K562 (cell line): ENCODE measurements around the gene TPGS1. TPM values are rescaled to one million over a fixed set of nuclear protein-coding genes. Genes with fewer than 3 reads are reported as not detected.

ENCODE experiments used
- ATAC-seq: fragments of 200-7000 bp; cut with Tn5 transposase; 3 replicates; pipeline ENCODE4 v1.9.1; 2020; ENCODE audit warnings: moderate library complexity
- BruUV-seq: library from RNA; stranded (reverse); fragments of 400-500 nt; replicated peaks from 2 replicates; lab custom pipeline; 2021; lab: Mats Ljungman, UMichigan
- CTCF ChIA-PET: fragments of 300-600 bp; formaldehyde crosslinking; extraction: SDS; loops from one replicate; lab custom pipeline; 2021; ENCODE audit warnings: low intra/inter-chr PET ratio; lab: Yijun Ruan, JAX
- POLR2A ChIA-PET: fragments of 300-600, 350-650 bp; sonication (Branson Sonifier 250); formaldehyde crosslinking; extraction: SDS; loops from one replicate; lab custom pipeline; 2021; ENCODE audit warnings: antibody characterized with exemption, inconsistent platforms; lab: Yijun Ruan, JAX
- DNase-seq, 4 experiments: peaks; one replicate each; pipeline versions ENCODE4 v3.0.0 to v3.0.0-alpha.2; 2011 to 2018; ENCODE audit warnings: low spot score in 3 of 4, mixed read lengths in 3 of 4; ENCODE audit errors: extremely low read depth in 1 of 4
- FAIRE-seq: peaks from 2 replicates; lab custom pipeline; 2011; peaks lifted over from hg19 to GRCh38; lab: Jason Lieb, UNC
- H2AFZ ChIP-seq: 2 replicates; pipeline ENCODE4 v1.6.0; 2011; ENCODE audit warnings: low read depth, low read length, control low read depth, inconsistent platforms
- H3K27ac ChIP-seq: fragments of 200-600 bp; 3 replicates; pipeline ENCODE4 v1.8.0; 2011; ENCODE audit warnings: low read depth, mild to moderate bottlenecking, control low read depth, inconsistent platforms, low read length, moderate library complexity, mixed read lengths; ENCODE audit errors: extremely low read depth
- H3K27me3 ChIP-seq, 2 experiments: fragments of 300-600 bp in 1 of 2; 2 replicates in 1 of 2; 3 replicates in 1 of 2; pipeline versions ENCODE4 v1.6.0 to v1.8.0; 2011; ENCODE audit warnings: inconsistent platforms in 2 of 2, low read length in 2 of 2, mild to moderate bottlenecking in 1 of 2, mixed read lengths in 1 of 2, moderate library complexity in 1 of 2; ENCODE audit not compliant: control insufficient read depth in 2 of 2, insufficient read depth in 2 of 2
- H3K36me3 ChIP-seq: fragments of 300-600 bp; 3 replicates; pipeline ENCODE4 v1.8.0; 2011; ENCODE audit warnings: mild to moderate bottlenecking, low read length, inconsistent platforms; ENCODE audit not compliant: control insufficient read depth, insufficient read depth
- H3K4me1 ChIP-seq, 2 experiments: fragments of 200-600 bp in 1 of 2; replicated peaks in 1 of 2; 2 replicates in 1 of 2; 3 replicates in 1 of 2; pipeline versions ENCODE4 v1.5.1 to v1.8.0; 2011; ENCODE audit warnings: inconsistent platforms in 2 of 2, low read length in 2 of 2, mild to moderate bottlenecking in 1 of 2, mixed read lengths in 1 of 2, moderate library complexity in 1 of 2; ENCODE audit not compliant: control insufficient read depth in 2 of 2, insufficient read depth in 2 of 2
- H3K4me2 ChIP-seq: 2 replicates; pipeline ENCODE4 v1.6.1; 2011; ENCODE audit warnings: low read length, control low read depth, inconsistent platforms, mixed read lengths; ENCODE audit not compliant: insufficient read depth
- H3K4me3 ChIP-seq: fragments of 200-600 bp; sonication (generic), shearing (Covaris generic); 2 replicates; pipeline ENCODE4 v1.5.1; 2016; ENCODE audit warnings: control low read depth, inconsistent platforms
- H3K79me2 ChIP-seq: fragments of 200-600 bp; 3 replicates; pipeline ENCODE4 v1.8.0; 2011; ENCODE audit warnings: low read length, inconsistent platforms; ENCODE audit not compliant: control insufficient read depth, insufficient read depth
- H3K9ac ChIP-seq, 2 experiments: 2 replicates each; pipeline versions ENCODE4 v1.6.0 to v1.6.1; 2011; ENCODE audit warnings: low read depth in 2 of 2, low read length in 2 of 2, control low read depth in 1 of 2, inconsistent platforms in 1 of 2, mild to moderate bottlenecking in 1 of 2, mixed read lengths in 1 of 2; ENCODE audit not compliant: insufficient read depth in 1 of 2
- H3K9me1 ChIP-seq: one replicate; pipeline ENCODE4 v1.6.0; 2011; ENCODE audit warnings: inconsistent platforms, mild to moderate bottlenecking, low read length, moderate library complexity; ENCODE audit not compliant: control insufficient read depth, insufficient read depth
- H3K9me3 ChIP-seq: replicated peaks from 2 replicates; pipeline ENCODE4 v1.5.1; 2011; ENCODE audit warnings: low read depth, low read length, inconsistent platforms; ENCODE audit not compliant: control insufficient read depth, insufficient read depth
- H4K20me1 ChIP-seq: replicated peaks from 2 replicates; pipeline ENCODE4 v1.6.1; 2011; ENCODE audit warnings: low read length, inconsistent platforms, mixed read lengths; ENCODE audit not compliant: control insufficient read depth, insufficient read depth
- BCOR ChIP-seq: fragments of 450-650 bp; IDR thresholded peaks from 2 replicates; pipeline ENCODE4 v1.6.1; 2016
- CHD2 ChIP-seq: IDR thresholded peaks from 2 replicates; pipeline ENCODE4 v1.6.1; 2011; ENCODE audit warnings: low read depth, low read length
- GABPB1 ChIP-seq: sonication (generic); formaldehyde crosslinking; IDR thresholded peaks from 2 replicates; pipeline ENCODE4 v1.8.0; 2022; ENCODE audit warnings: mild to moderate bottlenecking, missing genetic modification reagents
- HSF4 ChIP-seq: fragments of 250-450 bp; sonication (Bioruptor Pico); IDR thresholded peaks from 2 replicates; pipeline ENCODE4 v2.1.2; 2022; ENCODE audit warnings: mild to moderate bottlenecking, moderate library complexity, borderline replicate concordance
- KDM2B ChIP-seq: fragments of 250-450 bp; sonication (Bioruptor Pico); IDR thresholded peaks from 2 replicates; pipeline ENCODE4 v1.8.0; 2021; ENCODE audit warnings: mild to moderate bottlenecking, moderate library complexity
- KLF10 ChIP-seq: fragments of 250-450 bp; sonication (Bioruptor Pico); IDR thresholded peaks from 2 replicates; pipeline ENCODE4 v1.6.1; 2021; ENCODE audit warnings: matching md5 sums
- MCM7 ChIP-seq, 2 experiments: fragments of 450-650 bp; IDR thresholded peaks; 2 replicates each; pipeline ENCODE4 v1.6.1; 2016 to 2018
- PTBP1 ChIP-seq: fragments of 200-400 bp; formaldehyde crosslinking; IDR thresholded peaks from 2 replicates; pipeline ENCODE4 v1.6.1; 2017; ENCODE audit warnings: low read depth, low read length
- PYGO2 ChIP-seq: fragments of 450-650 bp; IDR thresholded peaks from 2 replicates; pipeline ENCODE4 v1.6.1; 2016; ENCODE audit warnings: mild to moderate bottlenecking, missing genetic modification characterization, moderate library complexity, missing compliant biosample characterization
- RCOR1 ChIP-seq, 2 experiments: IDR thresholded peaks; 2 replicates each; pipeline ENCODE4 v1.6.1; 2012; ENCODE audit warnings: low read depth in 2 of 2, low read length in 2 of 2, borderline replicate concordance in 1 of 2, improper control_type of control experiment in 1 of 2
- SIX5 ChIP-seq, 2 experiments: IDR thresholded peaks; 2 replicates each; pipeline ENCODE4 v1.6.1; 2011; ENCODE audit warnings: low read length in 2 of 2, borderline replicate concordance in 1 of 2, low read depth in 1 of 2, mild to moderate bottlenecking in 1 of 2, moderate library complexity in 1 of 2; ENCODE audit not compliant: insufficient read depth in 1 of 2
- SMARCA5 ChIP-seq: fragments of 450-650 bp; IDR thresholded peaks from 2 replicates; pipeline ENCODE4 v1.6.1; 2016
- THAP7 ChIP-seq: fragments of 250-450 bp; sonication (Bioruptor Pico); IDR thresholded peaks from 2 replicates; pipeline ENCODE4 v1.5.0; 2021
- TSC22D4 ChIP-seq: fragments of 450-650 bp; IDR thresholded peaks from 2 replicates; pipeline ENCODE4 v1.6.1; 2016; ENCODE audit warnings: missing genetic modification characterization, missing biosample characterization, control low read depth
- WGBS: fragments of 100-300 bp; shearing (Covaris generic); methylation state at CpG from one replicate; pipeline ENCODE4 v1.1.6; 2016; ENCODE audit warnings: low coverage, mixed read lengths; ENCODE audit not compliant: insufficient coverage; ENCODE audit errors: missing lambda C conversion rate; 5-methylcytosine and 5-hydroxymethylcytosine counted together
- in situ Hi-C: fragments of 300-500 bp; cut with MboI; formaldehyde crosslinking; loops from 4 replicates; pipeline ENCODE4 v1.15.0; 2018; ENCODE audit warnings: inconsistent platforms, mixed read lengths
- intact Hi-C: fragments of 100-400 bp; cut with micrococcal nuclease; formaldehyde crosslinking; loops from 2 replicates; pipeline ENCODE4 v1.14.2; 2022
- polyA plus RNA-seq, 8 experiments: library from polyadenylated mRNA; depleted of rRNA in 4 of 8; stranded (reverse) in 5 of 8; unstranded in 3 of 8; fragments of >200 nt; fragmentation: Nextera tagmentation in 2 of 8; fragmentation: Illumina TruSeq in 1 of 8; extraction: Ambion mirVana in 2 of 8; extraction: Trizol in 1 of 8; gene quantifications; 2 replicates each; pipeline versions ENCODE4 v1.2.1 to v1.2.3, GENCODE V29; 2011 to 2014; ENCODE audit warnings: inconsistent platforms in 1 of 8, missing spikeins in 1 of 8
- total RNA-seq, 7 experiments: library from RNA; depleted of rRNA in 6 of 7; stranded (reverse); fragments of >200 nt in 6 of 7; fragmentation: Illumina TruSeq in 2 of 7; extraction: Trizol in 2 of 7; gene quantifications; 2 replicates each; pipeline versions ENCODE4 v1.2.1 to v1.2.3, GENCODE V29; 2011 to 2021; ENCODE audit warnings: low replicate concordance in 1 of 7

Gene TPGS1
- total and polyA plus RNA-seq, 9 of the 15 experiments (the other 6 are each of a cell fraction or from before 2014, with no cell fraction given) = 0.30 to 31.6 (median 1.2) TPM; not detected in 2

GRCh38 chr19:513368-514165, 6.3 kb downstream of the TPGS1 start:
- Histone ChIP-seq H3K9ac (peak overlapping the region in 1 of 2 experiments; percentile 70; a peak in 2 of 4 replicates), H3K9me1 (peaks cover 4% of the 10 kb centered on the region), H3K27ac (peak overlapping the region; percentile 64; the same call in 2 of the 3 replicates), H2AFZ (no peak overlapping the region), H4K20me1 (no peaks in the 10 kb centered on the region), H3K79me2 (peaks cover 8% of the 10 kb centered on the region; the same call in 2 of the 3 replicates), H3K9me3 (peaks cover 4% of the 10 kb centered on the region; the same call in 1 of the 2 replicates), H3K4me1 (peaks cover 21 to 78% of the 10 kb centered on the region in 2 experiments; a peak in 4 of 5 replicates), H3K27me3 (no peaks in the 10 kb centered on the region; a peak in 1 of 5 replicates), H3K36me3 (peaks cover 24% of the 10 kb centered on the region; the same call in 2 of the 3 replicates), H3K4me2 (no peak overlapping the region), H3K4me3 (no peak overlapping the region)
- in situ Hi-C loops (no loop called here), intact Hi-C loops (no loop called here)
- WGBS = 85% methylated on average over 10 of the region's 10 CpGs
- ATAC-seq (no peak), FAIRE-seq (no peak), DNase-seq (no peak)
- no TSS peak for BruUV-seq
- ChIA-PET CTCF (no interaction called here), POLR2A (interaction anchor here (0.7 to 0.8 kb wide), 2 partner anchors 42 to 1094 kb away, joined by 4 read pairs; no protein-coding TSS in a partner anchor)
- TF ChIP-seq TSC22D4 (no peak), GABPB1 (CRISPR knock-in tag) (peak; percentile 17; the same call in 1 of the 2 replicates), THAP7 (CRISPR knock-in tag) (no peak), PTBP1 (peak; percentile 98), KLF10 (CRISPR knock-in tag) (no peak), CHD2 (no peak), KDM2B (CRISPR knock-in tag) (no peak), BCOR (peak; percentile 94), SIX5 (IDR thresholded peaks at IDR 0.05; ENCODE audit: borderline replicate concordance in 1 of 2, insufficient read depth in 1 of 2, low read depth in 1 of 2, low read length in 2 of 2) (no peak), RCOR1 (IDR thresholded peaks at IDR 0.05; ENCODE audit: borderline replicate concordance in 1 of 2, low read depth in 2 of 2, low read length in 2 of 2) (peak in 1 of 2 experiments; percentile 67; a peak in 1 of 4 replicates), PYGO2 (tag) (no peak), SMARCA5 (peak; percentile 99), MCM7 (IDR thresholded peaks at IDR 0.05) (no peak), HSF4 (CRISPR knock-in tag) (no peak)
